Endothelial cell of hepatic sinusoid (primary cell): ENCODE measurements around the gene ANKMY1.

Experiments
- in situ Hi-C: cut with HindIII; loops from 2 replicates; pipeline ENCODE4 v1.10.0; 2017; ENCODE audit warnings: low sequenced_read_pairs

ANKMY1 gene

DNA sequence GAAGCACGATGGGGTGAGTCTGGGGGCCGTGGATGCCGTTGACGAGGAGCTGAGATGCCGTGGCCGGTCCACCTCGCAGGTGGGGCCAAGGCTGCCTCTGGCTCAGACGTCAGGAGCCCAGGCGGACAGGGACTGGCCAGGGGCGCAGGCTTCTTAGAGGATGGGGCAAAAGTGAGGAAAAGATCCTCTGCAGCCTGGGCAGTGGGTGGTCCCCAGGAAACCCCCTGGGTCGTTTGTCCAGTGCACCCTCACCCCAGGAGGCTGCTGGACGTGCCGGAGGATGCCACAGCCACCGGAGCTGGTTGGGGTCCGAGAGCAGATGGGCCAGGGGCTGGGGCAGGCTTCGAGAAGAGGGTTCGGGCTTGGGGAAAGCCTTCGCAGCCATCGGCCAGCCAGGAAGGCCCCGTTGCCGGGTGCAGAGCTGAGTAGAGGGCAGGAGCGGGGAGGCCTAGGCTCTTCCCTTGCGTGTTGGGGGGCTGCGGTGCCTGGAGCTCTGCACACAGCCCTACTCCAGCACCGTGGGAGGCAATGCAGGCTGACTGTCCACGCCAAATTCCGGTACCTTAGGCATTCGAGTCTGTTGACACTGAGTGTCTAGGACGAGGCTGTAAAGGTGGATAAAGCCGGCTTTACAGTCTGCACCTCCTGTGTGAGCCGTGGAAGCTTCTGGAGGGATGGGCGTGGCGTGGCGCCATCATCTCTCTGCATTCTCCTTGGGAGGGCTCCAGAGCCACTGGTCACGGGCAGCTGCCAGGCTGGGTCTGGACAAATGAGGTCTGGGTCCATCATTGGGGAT lies 103.5 kb downstream of the ANKMY1 start:
- in situ Hi-C loops = no loop called here

DNA sequence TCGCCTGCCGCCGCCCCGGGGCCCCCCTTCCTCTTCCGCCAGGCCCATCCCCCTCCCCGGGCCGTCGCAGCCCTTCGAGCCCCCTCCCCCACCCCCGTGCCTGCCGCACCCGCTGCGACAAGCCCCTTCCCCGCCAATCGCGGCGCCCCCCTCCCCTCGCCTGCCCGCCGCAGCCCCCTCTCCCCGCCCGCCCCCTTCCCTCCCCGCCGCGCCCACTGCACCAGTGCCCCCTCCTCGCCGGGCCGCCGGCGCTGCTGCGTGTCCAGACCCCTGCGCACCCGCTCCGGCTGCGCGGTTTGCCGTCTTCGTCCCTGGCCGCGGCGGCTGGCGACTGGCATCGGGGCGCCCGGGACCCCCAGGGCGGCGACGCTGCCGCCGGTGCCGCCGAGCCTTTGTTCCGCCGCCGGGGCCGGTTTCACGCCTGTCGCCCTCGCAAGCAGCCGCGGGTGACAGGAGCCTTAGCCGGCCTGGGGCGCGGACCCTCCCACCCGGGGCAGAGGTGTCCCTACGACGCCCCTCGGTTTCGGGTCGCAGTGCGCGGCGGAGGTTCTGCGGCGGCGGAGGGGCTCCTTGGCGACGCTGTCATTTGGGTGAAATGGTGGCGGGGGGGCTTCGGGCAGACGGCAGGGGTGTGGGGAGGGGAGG lies 104.2 kb downstream of the ANKMY1 start:
- in situ Hi-C loops = no loop called here

DNA sequence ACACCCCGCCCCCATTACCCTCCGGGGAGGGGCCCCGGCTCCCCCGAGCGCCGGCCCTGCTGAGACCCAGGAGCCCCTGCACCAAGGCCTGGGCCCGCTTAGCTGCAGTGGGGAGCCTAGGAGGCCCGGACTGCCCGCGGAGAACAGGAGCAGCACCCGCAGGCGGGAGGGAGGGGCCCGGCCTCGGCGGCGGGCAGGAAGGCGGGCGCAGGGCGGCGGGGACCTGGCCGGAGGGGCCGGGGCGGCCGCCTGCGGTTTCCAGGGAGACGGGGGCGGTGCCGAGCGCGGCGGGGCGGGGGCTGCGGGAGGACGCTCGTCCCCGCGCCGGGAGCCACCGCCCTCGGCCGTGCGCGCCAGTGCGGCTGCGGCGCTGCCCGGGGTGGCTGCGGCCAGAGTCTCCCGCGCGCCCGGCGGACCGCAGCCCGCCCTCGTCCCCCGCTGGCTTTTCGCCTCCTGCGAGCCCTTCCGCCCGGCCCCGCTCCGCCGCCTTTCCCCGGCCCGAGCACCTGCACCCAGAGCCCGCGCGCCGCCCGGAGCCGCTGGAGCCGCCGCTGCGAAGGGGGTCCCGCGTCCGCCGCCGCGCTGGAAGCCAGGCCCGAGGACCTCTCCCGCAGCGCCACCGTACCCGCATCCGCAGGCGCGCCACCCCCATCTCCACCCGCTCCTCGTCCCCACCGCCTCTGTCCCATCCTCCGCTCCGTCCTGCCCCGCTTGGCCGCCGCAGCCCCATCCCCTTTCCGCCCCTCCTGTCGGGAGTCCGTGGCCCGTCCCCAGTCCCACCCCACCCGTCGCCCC lies 105.1 kb downstream of the ANKMY1 start:
- in situ Hi-C loops = no loop called here

DNA sequence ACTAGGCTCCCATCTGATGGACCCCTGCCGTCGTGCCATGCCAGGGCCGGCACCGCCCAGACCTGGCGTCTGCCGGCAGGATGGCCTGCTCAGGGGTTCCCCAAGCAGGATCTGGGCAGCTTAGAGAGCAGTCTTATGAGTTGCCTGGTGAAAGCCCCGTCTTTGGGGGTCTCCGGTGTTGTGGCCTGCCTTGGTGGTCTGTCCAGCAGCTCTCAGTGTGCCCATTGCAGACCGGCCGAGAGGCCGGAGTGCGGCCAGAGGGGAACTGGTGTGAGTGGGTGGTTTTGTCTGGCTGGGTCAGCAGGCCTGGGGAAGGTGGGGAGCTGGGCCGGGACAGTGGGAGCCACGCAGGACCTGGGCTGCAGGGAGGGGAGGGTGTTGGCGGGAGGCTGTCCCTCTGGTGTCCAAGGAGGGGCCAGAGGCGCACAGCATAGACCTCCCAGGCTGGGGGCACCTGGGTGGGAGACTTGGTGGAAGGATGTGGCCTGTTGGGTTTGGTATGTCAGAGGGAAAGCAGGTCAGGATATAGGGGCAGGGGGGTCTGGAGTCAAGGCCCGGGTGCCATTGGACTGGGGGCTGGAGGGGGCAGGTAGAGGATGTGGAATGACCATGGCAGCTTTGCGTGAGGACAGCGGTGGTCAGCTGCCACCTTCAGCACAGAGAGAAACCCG lies 105.9 kb downstream of the ANKMY1 start:
- in situ Hi-C loops = no loop called here

DNA sequence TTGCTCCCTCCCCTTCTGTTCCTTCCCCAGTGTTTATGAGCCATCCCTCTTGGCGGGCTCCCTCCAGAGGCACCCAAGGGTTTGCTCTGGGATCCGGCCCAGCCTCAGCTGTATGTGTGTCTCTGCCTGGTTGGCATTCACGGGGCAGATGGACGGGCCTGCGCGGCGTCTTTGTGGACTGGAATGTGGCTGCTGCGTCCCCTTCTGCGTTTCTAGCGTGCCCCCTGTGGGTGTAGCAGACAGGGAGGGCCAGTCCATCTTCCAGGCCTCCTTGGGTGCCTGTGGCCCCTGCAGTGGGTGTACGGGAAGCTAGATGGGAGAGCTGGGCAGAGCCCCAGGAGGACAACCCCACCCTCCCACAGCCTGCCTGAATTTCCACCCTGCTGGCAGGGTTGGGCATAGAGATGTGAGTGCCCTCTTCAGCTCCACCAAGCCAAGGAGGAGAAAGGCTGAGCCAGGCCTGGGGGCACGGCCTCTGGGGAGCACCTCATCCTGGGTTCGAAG lies 106.6 kb downstream of the ANKMY1 start:
- in situ Hi-C loops = no loop called here

DNA sequence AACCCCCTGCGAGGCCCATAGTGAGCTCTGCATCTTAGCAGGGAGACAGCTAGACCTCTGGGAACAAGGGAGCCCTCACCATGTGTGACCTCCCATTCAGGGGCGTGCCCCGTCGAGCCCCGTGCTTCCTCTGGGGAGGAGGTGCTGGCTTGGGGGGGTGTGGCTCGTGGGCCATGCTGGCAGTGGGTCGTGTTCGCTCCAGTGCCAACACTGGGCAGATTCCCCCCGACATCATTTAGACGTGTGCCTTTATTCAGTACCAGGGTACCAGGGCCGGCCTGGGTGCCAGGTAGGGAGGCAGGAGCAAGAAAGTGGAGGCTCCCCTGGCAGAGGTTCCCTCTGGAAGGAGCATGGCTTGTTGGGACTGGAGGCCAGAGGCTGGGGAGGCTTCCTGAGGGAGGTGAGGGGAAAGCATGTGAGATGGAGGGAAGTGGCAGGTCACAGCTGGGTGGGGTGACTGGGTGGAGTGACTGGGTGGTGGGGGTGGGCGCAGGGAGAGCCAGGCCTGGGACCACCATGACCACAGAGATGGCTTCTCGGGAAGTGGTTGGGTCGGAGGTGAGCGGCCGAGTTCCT lies 107.2 kb downstream of the ANKMY1 start:
- in situ Hi-C loops = no loop called here

DNA sequence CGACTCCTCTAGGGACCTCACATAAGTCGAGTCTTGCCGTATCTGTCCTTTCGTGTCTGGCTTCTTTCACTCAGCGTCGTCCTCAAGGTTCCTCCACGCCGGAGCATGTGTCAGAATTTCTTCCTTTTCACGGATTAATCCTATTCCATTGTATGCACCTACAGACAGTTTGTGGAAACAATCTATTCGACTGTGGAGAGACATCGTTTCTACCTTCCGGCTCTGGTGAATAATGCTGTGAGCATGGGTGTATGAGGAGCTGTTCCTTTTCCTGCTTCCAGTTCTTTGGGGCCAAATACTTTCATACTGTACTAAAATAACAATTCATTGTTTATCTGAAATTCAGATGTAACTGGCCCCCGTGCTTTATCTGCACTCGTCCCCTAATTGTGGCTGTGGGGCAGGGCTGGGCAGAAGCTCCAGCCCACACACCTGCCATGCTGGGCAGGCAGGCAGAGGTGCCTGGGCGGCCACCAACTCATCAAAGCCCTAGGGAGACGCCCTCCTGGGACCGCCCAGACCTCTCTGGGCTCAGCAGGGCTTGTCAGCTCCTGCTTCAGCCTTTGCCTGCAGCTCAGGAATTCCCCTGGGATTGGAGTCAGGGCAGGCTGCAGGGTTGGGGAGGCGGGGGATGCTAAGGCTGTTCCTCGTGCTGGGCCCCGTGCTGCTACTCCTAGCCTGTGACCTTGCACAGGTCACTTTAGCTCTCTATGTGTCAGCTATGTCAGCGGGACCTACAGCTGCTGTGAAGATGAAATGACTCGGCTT lies 107.8 kb downstream of the ANKMY1 start:
- in situ Hi-C loops = no loop called here

DNA sequence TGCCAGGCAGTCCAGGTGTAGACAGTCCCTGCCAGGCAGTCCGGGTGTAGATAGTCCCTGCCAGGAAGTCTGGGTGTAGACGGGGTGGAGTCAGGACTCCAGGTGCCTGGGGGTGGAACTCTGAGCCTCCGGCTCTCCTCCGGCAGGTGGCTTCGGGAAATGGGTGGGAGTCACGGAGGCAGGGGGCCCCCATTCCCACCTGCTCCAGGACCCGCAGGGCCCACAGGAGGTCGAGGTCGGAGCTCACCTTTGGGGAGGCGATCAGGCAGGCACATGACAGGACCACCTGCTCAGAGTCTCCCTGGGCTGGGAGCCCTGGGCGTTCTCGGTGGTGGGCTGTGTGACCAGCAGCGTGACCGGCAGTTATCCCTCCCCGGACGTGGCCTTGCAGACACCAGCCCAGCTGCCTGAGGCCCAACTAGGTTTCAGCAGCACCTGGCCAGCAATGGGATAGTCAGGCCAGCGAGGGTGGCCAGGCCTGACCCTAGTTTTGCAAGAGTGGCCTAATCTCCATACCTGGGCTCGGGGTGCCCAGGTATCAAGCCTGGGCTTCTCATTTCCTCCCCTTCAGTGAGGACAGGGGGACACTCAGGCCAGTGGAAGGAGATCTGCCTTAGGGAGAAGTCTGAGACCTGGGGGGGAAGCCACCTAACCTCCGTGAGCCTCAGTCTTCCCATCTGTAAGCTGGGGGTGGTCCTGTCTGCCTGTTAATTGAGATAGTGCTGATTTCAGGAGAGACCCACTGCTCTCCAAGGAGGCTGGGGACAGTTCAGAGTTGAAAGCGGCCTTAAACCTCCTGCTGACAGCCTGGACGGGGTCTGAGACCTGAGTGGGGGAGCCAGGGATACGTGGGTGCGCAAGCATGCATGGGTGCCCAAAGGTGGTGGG lies 109.2 kb downstream of the ANKMY1 start:
- in situ Hi-C loops = no loop called here

DNA sequence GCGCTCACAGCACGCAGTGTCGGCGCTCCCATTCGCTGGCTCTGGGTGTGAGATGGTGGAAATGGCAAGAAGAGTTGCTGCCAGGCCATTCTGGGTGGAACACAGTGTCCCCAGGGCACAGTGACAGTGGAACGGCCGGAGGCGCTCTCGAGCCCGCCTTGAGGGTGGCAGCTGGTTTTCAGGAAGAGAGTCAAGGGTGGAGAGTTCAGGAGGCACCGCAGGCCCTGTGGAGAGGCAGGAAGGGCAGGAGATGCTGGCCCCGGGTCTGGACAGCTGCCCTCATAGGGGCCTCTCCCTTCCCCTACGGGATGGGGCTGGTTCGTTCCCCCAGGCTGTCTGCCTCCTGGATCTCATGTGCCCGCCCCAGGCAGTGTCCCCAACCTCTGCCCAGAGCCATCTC lies 109.9 kb downstream of the ANKMY1 start:
- in situ Hi-C loops = no loop called here

DNA sequence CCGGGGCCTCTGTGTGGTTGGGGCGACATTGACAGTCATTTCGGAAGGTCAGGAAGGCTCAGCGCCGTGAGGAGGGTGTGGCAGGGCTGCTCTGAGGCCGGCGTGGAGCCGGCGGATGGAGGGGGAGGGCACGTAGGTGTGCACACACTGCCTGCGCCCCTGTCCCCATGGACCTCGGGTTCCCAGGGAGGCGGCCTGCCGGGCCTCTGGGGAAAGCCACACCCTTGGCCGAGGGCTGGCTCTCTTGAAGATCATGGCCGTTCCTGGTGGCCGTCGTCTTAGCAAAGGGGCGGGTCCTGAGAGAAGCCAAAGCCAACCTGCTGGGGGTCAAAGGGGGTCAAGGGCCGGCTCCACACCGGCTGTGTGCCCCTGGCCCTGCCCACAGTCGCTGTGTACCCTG lies 110.5 kb downstream of the ANKMY1 start:
- in situ Hi-C loops = no loop called here

DNA sequence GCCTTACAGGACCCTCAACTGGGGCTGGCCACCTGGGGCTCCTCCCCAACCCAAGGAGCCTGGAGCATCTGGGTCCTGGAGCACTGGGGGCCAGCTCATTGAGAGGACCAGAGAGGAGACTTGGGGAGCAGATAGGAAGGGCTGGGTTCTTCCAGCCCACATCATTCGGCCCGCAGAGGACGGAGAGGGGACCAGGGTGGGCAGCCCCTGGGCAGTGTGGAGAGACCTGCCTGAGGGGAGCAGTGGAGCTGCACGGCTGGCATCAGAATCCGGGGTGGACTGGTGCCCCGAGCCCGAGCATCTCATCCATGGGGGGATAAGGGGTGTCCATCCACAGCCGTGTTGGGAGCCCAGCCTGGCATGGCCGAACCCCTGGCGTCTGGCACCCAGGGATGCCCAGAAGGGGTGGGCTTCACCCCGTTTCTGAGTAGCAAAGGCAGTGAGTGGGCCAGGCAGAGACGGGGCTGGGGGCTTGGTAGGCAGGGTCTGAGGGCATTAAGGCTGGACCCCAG lies 111.1 kb downstream of the ANKMY1 start:
- in situ Hi-C loops = no loop called here

DNA sequence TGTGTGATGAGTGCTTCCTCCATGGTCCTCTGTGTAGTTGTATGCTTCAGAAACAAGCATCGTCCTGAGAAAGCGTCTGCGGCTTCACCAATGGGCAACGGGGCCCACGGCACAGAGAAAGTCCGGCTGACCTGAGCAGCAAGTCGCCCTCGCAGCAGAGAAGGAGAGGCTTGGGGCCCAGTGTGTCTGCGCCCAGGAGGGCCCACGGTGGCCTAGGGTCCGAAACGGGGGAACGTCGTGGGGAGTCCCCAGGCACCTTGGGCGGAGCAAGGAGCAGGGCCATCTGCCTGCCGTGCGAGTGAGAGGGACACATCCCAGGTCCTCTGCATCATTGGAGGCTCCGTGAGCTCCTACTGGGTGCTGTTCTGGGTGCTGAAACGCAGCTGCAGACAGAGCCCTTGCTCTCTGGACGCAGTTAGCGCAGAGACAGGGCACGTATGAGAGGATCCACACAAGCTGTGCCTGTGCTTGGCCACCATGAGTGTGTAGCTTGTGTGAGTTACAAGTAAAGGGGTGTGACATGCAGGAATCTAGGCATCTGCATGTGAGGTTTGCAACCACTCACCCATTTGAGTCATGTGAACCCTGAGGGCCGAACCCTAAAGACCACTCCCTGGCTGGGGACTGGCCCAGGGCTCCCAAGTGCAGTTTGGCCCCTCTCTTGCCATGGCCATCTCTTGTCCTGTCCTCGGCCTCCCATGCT lies 111.7 kb downstream of the ANKMY1 start:
- in situ Hi-C loops = no loop called here

DNA sequence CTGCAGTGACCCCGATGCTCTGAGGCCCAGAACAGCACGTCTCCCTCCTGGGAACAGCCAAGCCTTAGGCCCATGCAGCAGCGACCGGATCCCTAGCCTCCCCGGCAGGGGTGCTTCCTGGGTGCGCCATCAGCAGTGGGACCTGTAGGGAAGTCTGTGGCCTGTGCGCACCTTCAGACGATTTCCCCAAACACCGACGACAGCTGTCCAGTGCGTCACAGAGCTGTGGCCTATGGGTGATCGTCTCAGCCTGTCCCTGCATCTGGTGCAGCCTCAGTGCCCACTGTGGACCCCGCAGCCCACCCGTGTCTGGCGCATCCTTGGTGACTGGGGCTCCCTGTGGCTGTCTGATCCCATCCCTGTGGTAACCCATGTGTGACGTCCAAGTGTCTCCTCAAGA lies 113.3 kb downstream of the ANKMY1 start:
- in situ Hi-C loops = no loop called here

DNA sequence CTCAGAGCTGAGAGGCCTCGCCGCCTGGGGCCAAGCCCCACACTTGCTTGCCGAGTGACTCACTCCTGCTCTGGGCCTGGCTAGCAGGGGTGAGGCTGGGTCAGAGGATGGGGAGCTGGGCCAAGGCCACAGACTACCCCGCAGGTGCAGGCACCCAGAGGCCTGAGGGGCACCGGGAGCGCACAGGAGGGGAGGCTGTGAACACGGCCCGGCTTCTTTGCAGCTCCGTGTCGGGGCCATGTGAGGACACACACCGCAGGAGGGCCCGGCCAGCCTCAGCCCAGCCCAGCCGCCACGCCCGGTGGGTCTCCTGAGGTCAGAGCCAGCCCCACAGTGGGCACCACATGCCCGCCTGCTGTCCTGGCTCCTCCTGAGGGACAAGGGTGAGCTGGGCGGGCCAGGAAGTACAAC lies 113.9 kb downstream of the ANKMY1 start:
- in situ Hi-C loops = no loop called here

DNA sequence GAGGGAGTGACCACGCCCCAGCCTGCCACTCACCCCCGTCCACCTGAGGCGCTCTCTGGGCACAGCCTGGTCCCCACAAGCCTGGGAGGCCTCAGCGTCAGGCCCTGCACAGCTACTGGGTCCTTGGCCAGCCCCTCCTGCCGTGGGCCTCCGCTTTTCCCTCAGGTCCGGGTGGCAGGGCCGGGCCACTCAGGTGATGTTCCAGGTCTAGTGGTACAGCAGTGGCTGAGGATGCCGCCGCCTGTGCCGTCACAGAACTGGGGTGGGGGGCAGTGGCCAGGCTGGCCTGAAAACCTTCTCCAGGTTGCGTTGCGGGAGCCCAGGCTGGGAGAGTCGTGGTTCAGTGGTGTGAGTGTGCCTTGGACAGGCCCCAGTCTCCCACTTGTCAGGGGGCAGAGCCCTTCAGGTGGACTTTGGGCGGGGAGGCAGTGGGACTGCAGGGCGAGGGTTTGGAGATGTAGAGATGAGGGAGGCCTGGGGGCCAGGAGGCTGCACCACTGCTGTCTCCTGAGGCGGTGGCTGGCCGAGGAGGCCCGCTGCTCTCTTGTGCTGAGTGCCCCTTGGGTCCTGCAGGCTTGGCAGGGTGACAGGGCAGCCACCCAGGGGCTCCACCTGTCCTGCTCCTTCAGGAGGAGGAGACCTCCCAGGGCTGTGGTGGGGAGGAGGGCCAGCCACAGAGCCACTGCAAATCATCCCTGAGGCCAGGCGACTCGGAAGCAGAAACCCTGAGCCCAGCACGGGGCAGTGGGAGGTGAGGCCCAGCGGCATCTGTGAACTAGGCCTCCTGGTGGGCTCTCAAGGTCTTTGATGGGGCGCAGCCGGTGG lies 114.7 kb downstream of the ANKMY1 start:
- in situ Hi-C loops = no loop called here

DNA sequence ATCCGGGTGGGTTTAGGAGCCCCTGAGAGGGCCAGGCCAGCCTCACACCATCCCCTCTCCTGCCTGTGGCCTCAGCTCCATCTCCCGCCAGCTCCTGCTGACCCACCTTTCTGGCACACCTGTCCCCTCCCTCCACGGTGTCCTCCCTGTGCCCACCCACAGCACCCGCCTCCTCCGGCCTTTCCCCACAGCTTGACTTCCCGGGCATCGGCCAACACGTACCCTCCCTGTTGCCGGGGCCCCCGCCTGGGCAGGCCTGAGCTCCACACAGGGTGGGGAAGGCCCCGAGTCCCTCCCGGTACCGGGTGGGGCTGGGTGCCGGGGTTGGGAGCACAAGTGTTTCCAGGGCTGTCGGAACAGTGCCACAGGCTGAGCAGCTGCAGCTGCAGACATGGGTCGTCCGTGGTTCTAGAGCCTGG lies 115.8 kb downstream of the ANKMY1 start:
- in situ Hi-C loops = no loop called here

DNA sequence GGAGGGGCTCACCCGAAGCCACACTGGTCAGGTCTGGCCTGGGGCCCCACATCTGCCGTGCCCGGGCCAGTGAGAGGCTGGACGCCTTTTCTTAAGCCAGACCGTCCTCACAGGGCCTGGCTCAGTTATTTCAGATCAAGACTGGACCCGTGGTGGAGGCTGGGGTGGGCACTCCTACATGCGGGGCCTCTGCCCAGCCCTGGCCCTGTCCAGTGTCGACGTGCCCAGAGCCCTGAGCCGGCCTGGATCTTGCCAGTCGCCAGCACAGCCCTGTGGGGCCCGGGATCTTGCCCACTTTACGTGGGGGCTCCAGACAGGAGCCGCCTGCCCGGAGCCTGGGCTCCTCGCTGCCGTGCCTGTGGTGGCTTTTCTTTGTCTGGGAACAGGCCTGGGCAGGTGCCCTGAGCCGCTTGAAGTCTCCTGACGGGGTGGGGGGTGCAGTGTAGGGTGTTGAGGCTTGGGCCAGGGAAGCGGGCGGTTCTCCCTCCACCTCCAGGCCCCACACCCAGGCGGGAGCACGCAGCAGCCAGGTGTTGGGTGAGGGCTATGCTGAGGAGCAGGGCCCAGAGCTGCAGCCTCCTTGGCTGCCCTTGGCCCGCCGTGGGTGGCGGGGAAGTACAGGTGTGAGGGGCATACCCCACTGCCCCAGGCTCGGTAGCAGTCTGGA lies 116.3 kb downstream of the ANKMY1 start:
- in situ Hi-C loops = no loop called here
